Measurements from ENCODE around the gene ATXN7L2.

ATXN7L2 gene

GRCh38 chr1:109535971-109536491 lies 52.3 kb downstream of the ATXN7L2 start:
- no peak for DNase-seq

GRCh38 chr1:109537450-109538178 lies 53.9 kb downstream of the ATXN7L2 start:
- in situ Hi-C loops (cut with HindIII; ENCODE audit: low pct_ligation_motif_present, low pct_unique_long_range_greater_than_20kb, low sequenced_read_pairs): no loop called here
- no peak for DNase-seq

More at GRCh38 chr1:109535971-109536491, 52.3 kb downstream of the ATXN7L2 start:
- in situ Hi-C loops (cut with HindIII; ENCODE audit: low pct_ligation_motif_present, low pct_unique_long_range_greater_than_20kb, low sequenced_read_pairs): no loop called here

- in situ Hi-C loops (cut with HindIII; ENCODE audit: low pct_ligation_motif_present, low pct_unique_long_range_greater_than_20kb, low sequenced_read_pairs): no loop called here
- DNase-seq: no peak
These were observed 55.3 kb downstream of the ATXN7L2 start for GRCh38 chr1:109538827-109539555.

DNA sequence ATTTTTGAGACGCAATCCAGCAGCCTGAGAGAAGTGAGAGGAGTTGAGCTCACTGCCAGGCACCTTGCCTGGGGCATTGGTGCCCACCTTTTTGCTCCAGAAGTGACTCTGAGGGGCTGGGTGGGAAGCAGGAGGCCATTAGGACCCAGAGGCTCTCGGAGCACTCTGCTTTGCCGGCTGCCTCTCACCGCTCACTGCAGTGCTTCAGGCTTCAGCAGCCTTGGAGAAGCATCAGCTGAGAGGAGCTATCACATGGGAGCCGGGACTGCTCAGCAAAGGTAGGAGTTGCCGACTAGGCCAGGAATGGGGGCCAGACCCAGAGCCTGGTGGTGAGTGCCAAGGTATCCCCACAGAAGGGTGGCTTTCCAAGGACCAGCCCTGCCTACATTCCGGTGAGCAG lies 56.0 kb downstream of the ATXN7L2 start, which contains the start of gene GPR61:
Gene GPR61 (plus strand): TSS at position 197 of the 400 bp plus-strand sequence. CDS start 3,151 bp downstream, outside the sequence.
- DNase-seq: no peak
- in situ Hi-C loops (cut with HindIII; ENCODE audit: low pct_ligation_motif_present, low pct_unique_long_range_greater_than_20kb, low sequenced_read_pairs): no loop called here

DNA sequence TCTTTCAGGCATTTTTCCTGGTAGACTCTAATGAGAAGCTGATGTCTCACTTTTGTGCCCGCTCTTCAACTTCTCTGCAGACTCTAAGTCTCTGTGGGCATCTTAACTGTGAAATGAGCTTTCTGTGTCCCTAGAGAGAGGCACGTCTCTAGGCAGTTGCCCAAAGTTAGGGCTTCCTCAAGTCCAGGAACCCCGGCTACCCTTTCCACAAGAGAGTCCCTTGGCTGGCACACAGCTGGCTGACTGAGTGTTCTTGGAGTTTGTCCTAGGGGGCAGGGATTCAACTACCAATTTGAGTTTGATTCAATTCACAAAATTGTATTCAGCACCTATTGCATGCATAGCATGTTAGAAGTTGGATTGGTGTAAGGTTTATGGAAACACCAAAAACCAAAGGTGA lies 57.4 kb downstream of the ATXN7L2 start:
- in situ Hi-C loops (cut with HindIII; ENCODE audit: low pct_ligation_motif_present, low pct_unique_long_range_greater_than_20kb, low sequenced_read_pairs): no loop called here
- no peak for DNase-seq
